Testis (tissue), 3 donors: ENCODE measurements around the gene SLC6A7. TPM values are rescaled to one million over a fixed set of nuclear protein-coding genes. Genes with fewer than 3 reads are reported as not detected.

Source experiments
- DNase-seq: peaks from one replicate; pipeline ENCODE4 v3.0.0-alpha.2; 2019
- H3K27ac ChIP-seq, 2 donors: fragments of 200-600 bp; sonication (generic); one replicate each; pipeline ENCODE4 v1.5.1; 2019
- H3K27me3 ChIP-seq: fragments of 200-600 bp; sonication (generic); one replicate; pipeline ENCODE4 v1.5.1; 2019
- H3K36me3 ChIP-seq: fragments of 200-600 bp; sonication (generic); one replicate; pipeline ENCODE4 v1.5.1; 2017; ENCODE audit warnings: low read depth; ENCODE audit errors: missing control alignments
- H3K4me1 ChIP-seq: fragments of 200-600 bp; sonication (generic); one replicate; pipeline ENCODE4 v1.5.1; 2019
- H3K4me3 ChIP-seq, 2 donors: fragments of 200-600 bp; sonication (generic); one replicate each; pipeline ENCODE4 v1.5.1; 2017 to 2019
- H3K9me3 ChIP-seq: fragments of 200-600 bp; sonication (generic); one replicate; pipeline ENCODE4 v1.5.1; 2017
- CTCF ChIP-seq, 3 experiments: fragments of 450-650 bp in 2 of 3; fragments of 200-600 bp in 1 of 3; sonication (generic) in 1 of 3; IDR thresholded peaks; one replicate each; pipeline ENCODE4 v1.5.1; 2016 to 2019; ENCODE audit warnings: antibody characterized with exemption in 3 of 3, mild to moderate bottlenecking in 2 of 3, moderate library complexity in 1 of 3
- POLR2A ChIP-seq: fragments of 450-650 bp; IDR thresholded peaks from one replicate; pipeline ENCODE4 v1.6.1; 2017; ENCODE audit warnings: antibody characterized with exemption, mild to moderate bottlenecking, moderate library complexity
- WGBS, 2 donors: methylation state at CpG; one replicate each; pipeline ENCODE4 v1.1.5; 2018; 5-methylcytosine and 5-hydroxymethylcytosine counted together
- intact Hi-C: fragments of 100-400 bp; cut with DNase I; formaldehyde crosslinking; loops from one replicate; pipeline ENCODE4 v1.15.1; 2023; ENCODE audit warnings: low total_unique reads
- polyA plus RNA-seq: library from polyadenylated mRNA; stranded (reverse); fragments of 350-450 nt; fragmentation: Illumina TruSeq; extraction: RNeasy Lipid Tissue Mini Kit (QIAGEN cat#74804); gene quantifications from one replicate; pipeline ENCODE4 v1.2.3, GENCODE V29; 2014; ENCODE audit warnings: low read depth, low replicate concordance; ENCODE audit not compliant: insufficient read depth
- total RNA-seq, 2 donors: library from RNA; depleted of rRNA; stranded (reverse); fragments of >200 nt; gene quantifications; one replicate each; pipeline ENCODE4 v1.2.3, GENCODE V29; 2016

Gene SLC6A7
- total and polyA plus RNA-seq, 3 donors from 2014 or later = 0.12 TPM; not detected in 2

- peaks cover 52% of the 10 kb centered on the region for H3K4me1 ChIP-seq
- no peaks in the 10 kb centered on the region for H3K36me3 ChIP-seq
- WGBS, 2 donors = 57 to 64% methylated on average over 5 of the region's 5 CpGs
- no peaks in the 10 kb centered on the region for H3K27me3 ChIP-seq
- H3K27ac ChIP-seq = peak overlapping the region in 1 of 2 donors; percentile 71
- H3K4me3 ChIP-seq = no peak overlapping the region
- TF ChIP-seq CTCF (IDR thresholded peaks at IDR 0.05) = no peak
- TF ChIP-seq POLR2A = no peak
- DNase-seq = no peak
- H3K9me3 ChIP-seq = no peaks in the 10 kb centered on the region
- intact Hi-C loops = no loop called here
Observed at GRCh38 chr5:150181027-150181426, 8.8 kb upstream of the SLC6A7 start.

- H3K27me3 ChIP-seq = no peaks in the 10 kb centered on the region
- DNase-seq = no peak
- no peaks in the 10 kb centered on the region for H3K9me3 ChIP-seq
- no peak overlapping the region for H3K4me3 ChIP-seq
- no peaks in the 10 kb centered on the region for H3K36me3 ChIP-seq
- intact Hi-C loops = no loop called here
- 74 to 89% methylated on average over 8 to 9 of the region's 9 CpGs for WGBS, 2 donors
- H3K27ac ChIP-seq = peak overlapping the region in 1 of 2 donors; percentile 71
- H3K4me1 ChIP-seq = peaks cover 44% of the 10 kb centered on the region
- TF ChIP-seq CTCF (IDR thresholded peaks at IDR 0.05) = no peak
- no peak for TF ChIP-seq POLR2A
Observed at GRCh38 chr5:150181766-150182545, 7.9 kb upstream of the SLC6A7 start.

GRCh38 chr5:150182774-150183173 lies 7.1 kb upstream of the SLC6A7 start:
- Histone ChIP-seq H3K9me3 (no peaks in the 10 kb centered on the region), H3K27ac (no peak overlapping the region), H3K27me3 (no peaks in the 10 kb centered on the region), H3K36me3 (no peaks in the 10 kb centered on the region), H3K4me1 (peaks cover 36% of the 10 kb centered on the region), H3K4me3 (no peak overlapping the region)
- 91 to 95% methylated on average over 10 of the region's 10 CpGs for WGBS, 2 donors
- intact Hi-C loops = no loop called here
- TF ChIP-seq POLR2A (no peak), CTCF (IDR thresholded peaks at IDR 0.05) (no peak)
- no peak for DNase-seq

GRCh38 chr5:150183436-150183835 lies 6.4 kb upstream of the SLC6A7 start:
- no peak overlapping the region for H3K27ac ChIP-seq
- 91 to 92% methylated on average over 8 to 9 of the region's 12 CpGs for WGBS, 2 donors
- no peaks in the 10 kb centered on the region for H3K9me3 ChIP-seq
- intact Hi-C loops = no loop called here
- no peak for DNase-seq
- no peaks in the 10 kb centered on the region for H3K36me3 ChIP-seq
- H3K4me1 ChIP-seq = peaks cover 32% of the 10 kb centered on the region
- no peaks in the 10 kb centered on the region for H3K27me3 ChIP-seq
- no peak for TF ChIP-seq CTCF (IDR thresholded peaks at IDR 0.05)
- no peak for TF ChIP-seq POLR2A
- no peak overlapping the region for H3K4me3 ChIP-seq

- H3K27ac ChIP-seq = no peak overlapping the region
- H3K4me1 ChIP-seq = peaks cover 32% of the 10 kb centered on the region
- no peaks in the 10 kb centered on the region for H3K27me3 ChIP-seq
- intact Hi-C loops = no loop called here
- TF ChIP-seq POLR2A (no peak), CTCF (IDR thresholded peaks at IDR 0.05) (no peak)
- WGBS, 2 donors = 94 to 100% methylated on average over 2 of the region's 2 CpGs
- no peak for DNase-seq
- no peaks in the 10 kb centered on the region for H3K9me3 ChIP-seq
- no peak overlapping the region for H3K4me3 ChIP-seq
- no peaks in the 10 kb centered on the region for H3K36me3 ChIP-seq
Observed at GRCh38 chr5:150184006-150184405, 5.9 kb upstream of the SLC6A7 start.
